NB4 (cell line): ENCODE data around the gene PDE4B.

Experiments used
- DNase-seq: peaks from one replicate; pipeline ENCODE4 v3.0.0; 2010; ENCODE audit warnings: low read depth
- H3K4me3 ChIP-seq: one replicate; pipeline ENCODE4 v1.5.1; 2011; ENCODE audit warnings: mild to moderate bottlenecking, low read depth, low read length, moderate library complexity
- MAX ChIP-seq: IDR thresholded peaks from 2 replicates; pipeline ENCODE4 v1.6.1; 2011; ENCODE audit warnings: low read depth, low read length
- MYC ChIP-seq: IDR thresholded peaks from 2 replicates; pipeline ENCODE4 v1.6.1; 2011; ENCODE audit warnings: low read depth, low read length
- POLR2A ChIP-seq: IDR thresholded peaks from 2 replicates; pipeline ENCODE4 v1.6.1; 2011; ENCODE audit warnings: mild to moderate bottlenecking; ENCODE audit not compliant: insufficient read length; ENCODE audit errors: extremely low read depth
- TF ChIP-seq, protein P1 (sequence below): IDR thresholded peaks from one replicate; pipeline ENCODE4 v1.5.1; 2012; ENCODE audit warnings: low read depth, low read length

The PDE4B gene

GRCh38 chr1:66343569-66344325 lies 551.1 kb downstream of the PDE4B start:
- no peak for DNase-seq
- H3K4me3 ChIP-seq, result no peak overlapping the region

DNA sequence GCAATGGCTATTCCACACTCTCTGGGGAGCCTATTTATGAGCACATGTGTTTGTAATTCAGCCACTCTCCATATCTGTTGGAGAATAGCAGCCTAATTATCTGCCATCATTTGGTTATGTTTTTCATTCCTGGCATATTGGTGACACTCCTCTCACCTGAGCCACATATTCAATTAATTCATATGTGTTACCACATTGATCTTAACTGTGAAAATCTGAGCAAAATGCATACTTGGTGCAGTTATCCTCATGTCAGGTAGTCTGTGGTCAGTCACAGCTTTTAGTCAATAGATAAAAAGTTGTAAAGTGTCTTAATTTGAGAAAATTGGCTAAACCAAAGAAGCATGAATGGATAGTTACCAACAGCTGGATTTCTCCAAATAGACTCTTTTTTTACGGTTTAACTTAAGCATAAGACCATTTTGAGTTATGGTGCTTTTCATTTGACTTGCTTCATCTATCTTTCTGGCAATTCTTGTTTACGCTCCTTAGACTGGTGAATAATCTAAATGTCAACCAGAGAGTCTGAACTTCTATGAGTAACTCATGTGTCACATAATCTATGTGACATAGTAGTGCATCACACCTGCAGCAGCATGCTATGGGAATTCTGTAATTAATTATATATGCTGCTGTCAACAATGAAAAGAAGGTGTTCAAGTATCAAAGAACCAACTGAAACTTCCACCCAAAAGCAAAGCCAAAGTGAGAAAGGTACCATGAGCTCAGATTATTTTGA lies 553.5 kb downstream of the PDE4B start:
- TF ChIP-seq MAX (no peak), MYC (no peak), POLR2A (no peak)
- TF ChIP-seq, protein P1, sequence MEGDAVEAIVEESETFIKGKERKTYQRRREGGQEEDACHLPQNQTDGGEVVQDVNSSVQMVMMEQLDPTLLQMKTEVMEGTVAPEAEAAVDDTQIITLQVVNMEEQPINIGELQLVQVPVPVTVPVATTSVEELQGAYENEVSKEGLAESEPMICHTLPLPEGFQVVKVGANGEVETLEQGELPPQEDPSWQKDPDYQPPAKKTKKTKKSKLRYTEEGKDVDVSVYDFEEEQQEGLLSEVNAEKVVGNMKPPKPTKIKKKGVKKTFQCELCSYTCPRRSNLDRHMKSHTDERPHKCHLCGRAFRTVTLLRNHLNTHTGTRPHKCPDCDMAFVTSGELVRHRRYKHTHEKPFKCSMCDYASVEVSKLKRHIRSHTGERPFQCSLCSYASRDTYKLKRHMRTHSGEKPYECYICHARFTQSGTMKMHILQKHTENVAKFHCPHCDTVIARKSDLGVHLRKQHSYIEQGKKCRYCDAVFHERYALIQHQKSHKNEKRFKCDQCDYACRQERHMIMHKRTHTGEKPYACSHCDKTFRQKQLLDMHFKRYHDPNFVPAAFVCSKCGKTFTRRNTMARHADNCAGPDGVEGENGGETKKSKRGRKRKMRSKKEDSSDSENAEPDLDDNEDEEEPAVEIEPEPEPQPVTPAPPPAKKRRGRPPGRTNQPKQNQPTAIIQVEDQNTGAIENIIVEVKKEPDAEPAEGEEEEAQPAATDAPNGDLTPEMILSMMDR, result no peak
- DNase-seq, result no peak
- no peak overlapping the region for H3K4me3 ChIP-seq

More at GRCh38 chr1:66343569-66344325, 551.1 kb downstream of the PDE4B start:
- TF ChIP-seq, protein P1, result no peak
- TF ChIP-seq POLR2A, result no peak
- TF ChIP-seq MYC, result no peak
- no peak for TF ChIP-seq MAX

DNA sequence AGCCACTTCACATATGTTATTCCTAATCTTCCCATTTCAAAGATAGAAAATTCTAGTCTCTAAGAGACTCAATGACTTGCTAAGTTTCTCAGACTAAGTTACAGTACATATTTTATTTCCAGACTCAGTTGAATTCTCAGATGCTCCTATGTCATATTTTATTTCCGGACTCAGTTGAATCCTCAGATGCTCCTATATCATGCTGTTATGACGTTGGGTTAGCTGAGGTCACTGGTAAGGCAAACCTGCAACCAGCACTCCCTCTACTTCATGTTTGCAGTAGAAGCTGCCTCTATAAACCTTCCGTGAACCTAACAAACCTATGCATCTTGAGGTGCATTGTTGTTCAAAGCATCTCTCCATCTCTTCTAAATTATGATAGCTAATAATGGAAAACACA lies 554.2 kb downstream of the PDE4B start:
- DNase-seq, result no peak
- H3K4me3 ChIP-seq, result no peak overlapping the region
- TF ChIP-seq POLR2A, result no peak
- no peak for TF ChIP-seq MYC
- TF ChIP-seq MAX, result no peak
- TF ChIP-seq, protein P1, result no peak

DNA sequence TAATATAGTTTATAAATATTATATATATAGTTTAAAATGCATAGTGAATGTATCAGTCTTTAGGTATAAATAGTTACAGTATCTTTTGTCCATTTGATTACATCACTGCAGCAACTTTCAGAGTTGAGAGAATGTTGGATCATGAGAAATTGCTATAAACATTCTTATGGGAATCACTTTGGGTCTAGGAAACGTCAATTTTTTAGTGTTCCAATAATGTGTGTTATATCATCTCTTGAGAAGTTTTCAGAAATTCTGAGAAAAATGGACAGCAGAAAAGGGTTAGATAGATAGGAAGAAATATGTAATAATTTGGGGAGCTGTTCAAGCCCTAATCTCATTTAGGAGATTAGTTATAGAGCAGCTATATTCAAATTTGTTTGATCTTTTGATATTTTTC lies 556.1 kb downstream of the PDE4B start:
- TF ChIP-seq, protein P1, result no peak
- TF ChIP-seq MYC (no peak), POLR2A (no peak), MAX (no peak)
- no peak for DNase-seq
- no peak overlapping the region for H3K4me3 ChIP-seq

GRCh38 chr1:66349242-66349641 lies 556.5 kb downstream of the PDE4B start:
- no peak overlapping the region for H3K4me3 ChIP-seq
- peak; percentile 27 for DNase-seq
- TF ChIP-seq MYC (no peak), MAX (no peak), POLR2A (no peak)
- TF ChIP-seq, protein P1, result no peak
